Measurements from ENCODE around the gene ZFPM1.

The ZFPM1 gene

DNA sequence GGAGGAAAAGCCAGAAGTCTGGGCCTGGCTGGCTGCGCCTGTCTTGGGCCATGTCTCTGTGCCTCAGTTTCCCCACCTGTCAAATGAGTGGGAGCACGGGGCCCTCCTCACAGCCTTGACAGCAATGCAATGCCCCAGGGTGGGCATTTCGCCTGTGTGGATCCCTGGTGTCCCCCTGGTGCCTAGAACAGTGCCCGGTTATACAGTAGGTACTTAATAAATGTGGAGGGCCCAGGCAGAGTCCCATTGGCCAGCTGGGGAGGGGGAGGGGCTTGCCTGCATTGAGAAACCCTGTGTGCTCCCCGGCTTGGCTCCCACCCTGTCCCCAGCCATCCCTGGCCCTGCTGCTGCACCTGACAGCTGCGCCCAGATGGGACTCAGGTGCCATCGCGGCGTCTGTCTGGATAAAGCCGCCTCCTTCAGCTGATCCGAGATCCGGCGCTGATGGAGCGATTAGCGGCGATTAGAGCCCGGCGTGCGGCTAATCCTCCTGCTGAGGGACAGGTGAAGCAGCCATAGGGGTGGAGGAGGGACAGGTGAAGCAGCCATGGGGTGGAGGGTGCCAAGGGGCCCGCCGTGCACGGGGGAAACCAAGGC lies 12.4 kb downstream of the ZFPM1 start:
- H3K9ac ChIP-seq = no peak overlapping the region
- H3K27ac ChIP-seq = no peak overlapping the region

DNA sequence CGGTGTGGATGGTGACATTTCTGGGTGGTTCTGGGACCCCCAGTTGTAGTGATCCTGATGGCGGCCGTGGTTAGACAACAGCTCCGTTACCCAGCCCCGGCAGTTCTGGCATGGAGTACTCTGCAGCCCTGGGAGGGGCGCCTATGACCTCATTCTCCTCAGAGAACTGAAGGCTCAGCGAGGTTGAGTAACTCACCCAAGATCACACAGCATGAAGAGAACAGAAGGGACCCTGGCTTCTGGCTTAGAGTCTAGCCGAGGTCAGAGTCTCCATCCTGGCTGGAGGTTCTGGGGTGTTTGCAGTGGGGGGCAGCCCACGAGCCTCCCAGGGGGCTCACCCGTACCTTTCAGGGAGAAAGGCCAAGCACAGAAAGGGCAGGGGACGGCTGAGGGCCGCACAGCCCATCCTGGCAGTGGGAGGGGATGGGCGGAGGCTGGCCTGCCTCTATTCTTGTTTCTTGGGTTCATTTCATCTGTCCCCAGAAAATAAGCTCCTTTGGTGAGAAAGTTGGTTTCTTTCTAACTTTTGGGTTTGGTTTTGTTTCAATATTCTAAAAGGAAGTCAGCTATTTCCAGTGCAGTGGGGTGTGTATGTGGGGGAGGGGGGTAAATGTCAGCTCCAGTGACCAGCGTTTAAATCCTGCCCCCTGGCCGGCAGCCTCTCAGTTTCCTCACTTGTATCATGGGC lies 13.2 kb downstream of the ZFPM1 start:
- TF ChIP-seq, protein P1, sequence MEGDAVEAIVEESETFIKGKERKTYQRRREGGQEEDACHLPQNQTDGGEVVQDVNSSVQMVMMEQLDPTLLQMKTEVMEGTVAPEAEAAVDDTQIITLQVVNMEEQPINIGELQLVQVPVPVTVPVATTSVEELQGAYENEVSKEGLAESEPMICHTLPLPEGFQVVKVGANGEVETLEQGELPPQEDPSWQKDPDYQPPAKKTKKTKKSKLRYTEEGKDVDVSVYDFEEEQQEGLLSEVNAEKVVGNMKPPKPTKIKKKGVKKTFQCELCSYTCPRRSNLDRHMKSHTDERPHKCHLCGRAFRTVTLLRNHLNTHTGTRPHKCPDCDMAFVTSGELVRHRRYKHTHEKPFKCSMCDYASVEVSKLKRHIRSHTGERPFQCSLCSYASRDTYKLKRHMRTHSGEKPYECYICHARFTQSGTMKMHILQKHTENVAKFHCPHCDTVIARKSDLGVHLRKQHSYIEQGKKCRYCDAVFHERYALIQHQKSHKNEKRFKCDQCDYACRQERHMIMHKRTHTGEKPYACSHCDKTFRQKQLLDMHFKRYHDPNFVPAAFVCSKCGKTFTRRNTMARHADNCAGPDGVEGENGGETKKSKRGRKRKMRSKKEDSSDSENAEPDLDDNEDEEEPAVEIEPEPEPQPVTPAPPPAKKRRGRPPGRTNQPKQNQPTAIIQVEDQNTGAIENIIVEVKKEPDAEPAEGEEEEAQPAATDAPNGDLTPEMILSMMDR (conservative IDR thresholded peaks at IDR 0.05; ENCODE audit: low read depth, low read length) = no peak
- no peaks in the 10 kb centered on the region for H4K20me1 ChIP-seq (ENCODE audit: insufficient read depth)
- H3K9ac ChIP-seq = no peak overlapping the region
- H3K4me3 ChIP-seq (IDR thresholded peaks at IDR 0.05; ENCODE audit: insufficient read depth, low read depth, low read length) = no peak overlapping the region
- no peaks in the 10 kb centered on the region for H3K36me3 ChIP-seq (ENCODE audit: insufficient read depth)
- H2AFZ ChIP-seq (ENCODE audit: low read depth) = no peak overlapping the region
- H3K27me3 ChIP-seq (ENCODE audit: insufficient read depth, low read depth) = peaks cover 53% of the 10 kb centered on the region
- no peak overlapping the region for H3K27ac ChIP-seq
- no peaks in the 10 kb centered on the region for H3K4me1 ChIP-seq (ENCODE audit: low read depth, poor library complexity, severe bottlenecking)
- no peaks in the 10 kb centered on the region for H3K79me2 ChIP-seq (ENCODE audit: insufficient read depth, low read depth)
- H3K4me2 ChIP-seq = no peak overlapping the region

More for the DNA sequence above, 12.4 kb downstream of the ZFPM1 start:
- TF ChIP-seq, protein P1 (conservative IDR thresholded peaks at IDR 0.05; ENCODE audit: low read depth, low read length) = no peak
- Histone ChIP-seq H3K4me3 (IDR thresholded peaks at IDR 0.05; ENCODE audit: insufficient read depth, low read depth, low read length) (no peak overlapping the region), H3K27me3 (ENCODE audit: insufficient read depth, low read depth) (peaks cover 57% of the 10 kb centered on the region), H2AFZ (ENCODE audit: low read depth) (no peak overlapping the region), H4K20me1 (ENCODE audit: insufficient read depth) (no peaks in the 10 kb centered on the region), H3K4me1 (ENCODE audit: low read depth, poor library complexity, severe bottlenecking) (no peaks in the 10 kb centered on the region), H3K4me2 (no peak overlapping the region), H3K79me2 (ENCODE audit: insufficient read depth, low read depth) (no peaks in the 10 kb centered on the region), H3K36me3 (ENCODE audit: insufficient read depth) (no peaks in the 10 kb centered on the region)

DNA sequence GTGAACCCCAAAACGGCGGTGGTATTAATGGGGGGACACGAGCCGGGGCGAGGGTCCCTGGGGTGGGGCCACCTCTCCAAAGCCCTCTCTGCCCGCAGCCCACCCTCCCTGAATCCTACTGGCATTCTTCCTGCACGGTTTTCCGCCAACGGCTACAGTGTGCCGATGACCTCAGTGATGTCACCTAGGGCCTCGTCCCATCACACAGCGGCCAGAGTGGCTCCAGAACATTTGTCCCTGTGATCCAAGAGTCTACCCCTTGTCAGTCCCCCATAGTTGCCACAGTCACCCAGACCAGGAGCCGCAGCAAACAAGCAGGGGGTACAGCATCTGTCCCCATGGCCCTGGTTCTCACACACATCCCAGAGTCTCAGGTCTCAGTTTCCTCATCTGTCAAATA lies 13.9 kb downstream of the ZFPM1 start:
- Histone ChIP-seq H3K4me1 (ENCODE audit: low read depth, poor library complexity, severe bottlenecking) (no peaks in the 10 kb centered on the region), H3K79me2 (ENCODE audit: insufficient read depth, low read depth) (no peaks in the 10 kb centered on the region), H3K4me3 (IDR thresholded peaks at IDR 0.05; ENCODE audit: insufficient read depth, low read depth, low read length) (no peak overlapping the region), H2AFZ (ENCODE audit: low read depth) (no peak overlapping the region), H3K36me3 (ENCODE audit: insufficient read depth) (no peaks in the 10 kb centered on the region), H3K27ac (no peak overlapping the region), H3K4me2 (no peak overlapping the region), H3K9ac (no peak overlapping the region), H4K20me1 (ENCODE audit: insufficient read depth) (no peaks in the 10 kb centered on the region), H3K27me3 (ENCODE audit: insufficient read depth, low read depth) (peaks cover 54% of the 10 kb centered on the region)
- TF ChIP-seq, protein P1 (conservative IDR thresholded peaks at IDR 0.05; ENCODE audit: low read depth, low read length) = no peak

DNA sequence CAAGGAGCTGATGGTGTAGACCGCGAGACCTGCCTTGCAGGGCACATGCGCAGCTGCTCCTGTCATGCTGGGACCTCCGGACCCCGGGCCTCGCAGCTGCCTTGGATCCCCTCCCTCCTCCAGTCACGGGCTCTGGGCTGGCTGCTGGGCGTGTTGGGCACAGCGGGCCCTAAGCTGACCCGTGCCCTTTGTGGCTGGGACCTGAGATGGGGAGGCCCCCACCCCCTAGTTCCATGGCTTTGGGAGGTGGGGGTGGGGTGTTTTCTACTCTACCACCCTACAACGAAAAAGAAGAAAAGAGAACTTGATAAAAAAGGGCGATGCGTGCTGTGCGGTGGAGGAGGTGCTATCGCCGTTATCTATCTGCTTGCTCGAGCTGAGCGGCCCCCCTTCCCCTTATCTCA lies 14.5 kb downstream of the ZFPM1 start:
- no peak overlapping the region for H3K9ac ChIP-seq
- H3K4me2 ChIP-seq = no peak overlapping the region
- H3K27ac ChIP-seq = no peak overlapping the region
- H3K4me1 ChIP-seq (ENCODE audit: low read depth, poor library complexity, severe bottlenecking) = no peaks in the 10 kb centered on the region
- no peaks in the 10 kb centered on the region for H4K20me1 ChIP-seq (ENCODE audit: insufficient read depth)
- TF ChIP-seq, protein P1 (conservative IDR thresholded peaks at IDR 0.05; ENCODE audit: low read depth, low read length) = no peak
- no peak overlapping the region for H3K4me3 ChIP-seq (IDR thresholded peaks at IDR 0.05; ENCODE audit: insufficient read depth, low read depth, low read length)
- no peaks in the 10 kb centered on the region for H3K79me2 ChIP-seq (ENCODE audit: insufficient read depth, low read depth)
- no peak overlapping the region for H2AFZ ChIP-seq (ENCODE audit: low read depth)
- peaks cover 51% of the 10 kb centered on the region for H3K27me3 ChIP-seq (ENCODE audit: insufficient read depth, low read depth)
- H3K36me3 ChIP-seq (ENCODE audit: insufficient read depth) = no peaks in the 10 kb centered on the region
